ENCODE data around the gene TNS3.

Gene TNS3

DNA sequence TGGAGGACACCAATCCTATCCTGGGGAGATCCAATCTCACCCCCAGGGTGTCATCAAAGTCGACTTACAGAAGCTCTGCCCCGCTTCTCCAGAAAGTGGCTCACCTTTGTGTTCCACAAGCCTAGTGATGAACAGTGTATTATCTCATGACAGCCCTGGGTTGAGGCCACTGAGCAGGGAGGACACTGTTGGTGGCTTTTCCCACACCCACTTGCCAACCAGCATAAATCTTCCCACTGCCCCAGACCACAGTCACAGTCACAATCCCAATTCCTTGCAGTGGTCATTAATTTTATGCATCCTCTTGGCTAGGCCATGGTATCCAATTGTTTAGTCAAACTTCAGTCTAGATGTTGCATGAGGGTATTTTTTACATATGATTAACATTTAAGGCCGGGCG lies 18.4 kb downstream of the TNS3 start:
- 0 out of 2 replicates have a peak overlapping the region, but pooled peaks have one; percentile 14 for H3K27ac ChIP-seq
- no peak overlapping the region for H3K4me3 ChIP-seq (ENCODE audit: low read depth, low read length)
- H3K36me3 ChIP-seq: no peaks in the 10 kb centered on the region
- no peak for DNase-seq
- TF ChIP-seq, protein P1, sequence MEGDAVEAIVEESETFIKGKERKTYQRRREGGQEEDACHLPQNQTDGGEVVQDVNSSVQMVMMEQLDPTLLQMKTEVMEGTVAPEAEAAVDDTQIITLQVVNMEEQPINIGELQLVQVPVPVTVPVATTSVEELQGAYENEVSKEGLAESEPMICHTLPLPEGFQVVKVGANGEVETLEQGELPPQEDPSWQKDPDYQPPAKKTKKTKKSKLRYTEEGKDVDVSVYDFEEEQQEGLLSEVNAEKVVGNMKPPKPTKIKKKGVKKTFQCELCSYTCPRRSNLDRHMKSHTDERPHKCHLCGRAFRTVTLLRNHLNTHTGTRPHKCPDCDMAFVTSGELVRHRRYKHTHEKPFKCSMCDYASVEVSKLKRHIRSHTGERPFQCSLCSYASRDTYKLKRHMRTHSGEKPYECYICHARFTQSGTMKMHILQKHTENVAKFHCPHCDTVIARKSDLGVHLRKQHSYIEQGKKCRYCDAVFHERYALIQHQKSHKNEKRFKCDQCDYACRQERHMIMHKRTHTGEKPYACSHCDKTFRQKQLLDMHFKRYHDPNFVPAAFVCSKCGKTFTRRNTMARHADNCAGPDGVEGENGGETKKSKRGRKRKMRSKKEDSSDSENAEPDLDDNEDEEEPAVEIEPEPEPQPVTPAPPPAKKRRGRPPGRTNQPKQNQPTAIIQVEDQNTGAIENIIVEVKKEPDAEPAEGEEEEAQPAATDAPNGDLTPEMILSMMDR (IDR thresholded peaks at IDR 0.05; ENCODE audit: low read depth, low read length): no peak
- no peaks in the 10 kb centered on the region for H3K9me3 ChIP-seq (ENCODE audit: severe bottlenecking)
- no peaks in the 10 kb centered on the region for H3K27me3 ChIP-seq (ENCODE audit: insufficient read depth, low read depth, severe bottlenecking)

DNA sequence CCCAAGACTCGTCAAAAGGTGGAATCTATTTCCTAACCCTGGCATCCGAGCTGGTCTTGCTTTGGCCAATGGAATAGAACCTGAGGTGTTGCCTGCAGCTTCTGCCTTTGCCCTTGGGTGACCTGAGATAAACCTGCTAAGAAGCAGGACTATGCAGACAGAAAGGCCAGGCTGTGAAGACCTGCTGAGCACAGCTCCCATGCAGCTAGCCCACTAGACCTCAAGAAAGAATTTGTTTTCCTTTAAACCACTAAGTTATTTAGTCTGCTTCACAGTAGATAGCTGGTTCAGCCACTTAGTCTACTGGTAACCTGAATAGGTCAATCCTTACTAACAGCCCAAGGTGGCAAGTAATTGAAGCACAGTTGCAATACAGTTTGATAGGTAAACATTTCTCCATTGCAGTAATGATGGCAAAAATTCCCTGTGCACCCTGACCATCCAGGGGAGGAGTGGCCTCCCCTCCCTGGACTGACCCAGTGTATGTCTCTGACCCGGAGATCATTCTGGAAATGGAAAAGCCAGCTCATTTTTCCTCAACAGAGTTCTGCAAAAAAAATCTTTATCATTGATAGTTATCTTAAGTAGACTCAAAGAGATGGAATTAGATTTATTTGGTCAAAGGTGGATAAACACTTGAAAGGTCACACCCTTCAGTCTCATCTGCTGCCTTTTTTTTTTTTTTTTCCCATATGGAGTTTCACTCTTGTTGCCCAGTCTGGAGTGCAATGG lies 20.0 kb downstream of the TNS3 start:
- no peaks in the 10 kb centered on the region for H3K36me3 ChIP-seq
- H3K27me3 ChIP-seq (ENCODE audit: insufficient read depth, low read depth, severe bottlenecking): no peaks in the 10 kb centered on the region
- H3K4me3 ChIP-seq (ENCODE audit: low read depth, low read length): no peak overlapping the region
- peak; percentile 15 for DNase-seq
- H3K9me3 ChIP-seq (ENCODE audit: severe bottlenecking): no peaks in the 10 kb centered on the region
- H3K27ac ChIP-seq: no peak overlapping the region
- TF ChIP-seq, protein P1 (IDR thresholded peaks at IDR 0.05; ENCODE audit: low read depth, low read length): no peak

- H3K9me3 ChIP-seq (ENCODE audit: severe bottlenecking): no peaks in the 10 kb centered on the region
- no peaks in the 10 kb centered on the region for H3K36me3 ChIP-seq
- no peak for DNase-seq
- TF ChIP-seq, protein P1 (IDR thresholded peaks at IDR 0.05; ENCODE audit: low read depth, low read length): no peak
- H3K27me3 ChIP-seq (ENCODE audit: insufficient read depth, low read depth, severe bottlenecking): no peaks in the 10 kb centered on the region
- H3K27ac ChIP-seq: no peak overlapping the region
- H3K4me3 ChIP-seq (ENCODE audit: low read depth, low read length): no peak overlapping the region
Measured at GRCh38 chr7:47559306-47560220, 22.3 kb downstream of the TNS3 start.

GRCh38 chr7:47557694-47558670 lies 23.9 kb downstream of the TNS3 start:
- TF ChIP-seq, protein P1 (IDR thresholded peaks at IDR 0.05; ENCODE audit: low read depth, low read length): no peak
- Histone ChIP-seq H3K4me3 (ENCODE audit: low read depth, low read length) (no peak overlapping the region), H3K27me3 (ENCODE audit: insufficient read depth, low read depth, severe bottlenecking) (no peaks in the 10 kb centered on the region), H3K36me3 (no peaks in the 10 kb centered on the region), H3K27ac (no peak overlapping the region), H3K9me3 (ENCODE audit: severe bottlenecking) (no peaks in the 10 kb centered on the region)
- DNase-seq: no peak

DNA sequence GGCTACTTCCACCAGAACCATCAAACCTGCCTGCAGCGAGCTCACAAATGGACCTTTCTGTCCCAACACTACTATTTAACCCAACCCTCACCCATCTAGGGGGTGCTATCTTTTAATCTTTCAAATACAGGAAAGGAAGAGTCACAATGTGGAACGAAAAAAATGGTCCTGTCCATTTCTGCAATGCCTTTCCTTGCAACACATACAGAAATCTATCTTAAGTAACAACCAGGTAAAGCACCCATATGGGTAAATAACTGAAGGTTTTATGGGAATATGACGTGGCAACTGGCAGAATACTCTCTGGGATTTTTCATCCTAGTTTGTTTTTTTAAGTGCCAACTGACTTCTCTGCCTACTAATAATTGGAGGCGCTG lies 24.6 kb downstream of the TNS3 start:
- Histone ChIP-seq H3K4me3 (ENCODE audit: low read depth, low read length) (no peak overlapping the region), H3K27me3 (ENCODE audit: insufficient read depth, low read depth, severe bottlenecking) (no peaks in the 10 kb centered on the region), H3K9me3 (ENCODE audit: severe bottlenecking) (no peaks in the 10 kb centered on the region), H3K36me3 (no peaks in the 10 kb centered on the region), H3K27ac (no peak overlapping the region)
- TF ChIP-seq, protein P1 (IDR thresholded peaks at IDR 0.05; ENCODE audit: low read depth, low read length): no peak
- no peak for DNase-seq
